Heart left ventricle (tissue), 16 donors: Measurements from ENCODE around the gene MACIR. TPM values are rescaled to one million over a fixed set of nuclear protein-coding genes. Genes with fewer than 3 reads are reported as not detected.

Experiments used
- ATAC-seq, 4 donors: fragments of 200-7000 bp; cut with Tn5 transposase; one replicate each; pipeline ENCODE4 v1.9.1; 2020 to 2022; ENCODE audit warnings: moderate library complexity in 4 of 4, mild to moderate bottlenecking in 3 of 4, moderate number of reproducible peaks in 1 of 4
- DNase-seq, 5 donors: peaks; one replicate each; pipeline ENCODE4 v3.0.0-alpha.2; 2020
- H3K27ac ChIP-seq, 12 donors: fragments of 200-600 bp; sonication (generic) in 4 of 12; one replicate each; pipeline versions ENCODE4 v1.5.0 to v1.8.0; 2016 to 2022; ENCODE audit warnings: mild to moderate bottlenecking in 2 of 12
- H3K27me3 ChIP-seq, 9 donors: fragments of 200-600 bp; sonication (generic) in 2 of 9; one replicate each; pipeline versions ENCODE4 v1.5.1 to v1.8.0; 2016 to 2022; ENCODE audit warnings: mild to moderate bottlenecking in 3 of 9
- H3K36me3 ChIP-seq, 9 donors: fragments of 200-600 bp; sonication (generic) in 2 of 9; one replicate each; pipeline versions ENCODE4 v1.5.0 to v1.8.0; 2018 to 2022; ENCODE audit warnings: mild to moderate bottlenecking in 2 of 9
- H3K4me1 ChIP-seq, 12 donors: fragments of 200-600 bp; sonication (generic) in 4 of 12; one replicate each; pipeline versions ENCODE4 v1.5.0 to v1.8.0; 2016 to 2022; ENCODE audit warnings: mild to moderate bottlenecking in 3 of 12
- H3K4me3 ChIP-seq, 12 donors: fragments of 200-600 bp; sonication (generic) in 4 of 12; one replicate each; pipeline versions ENCODE4 v1.5.0 to v1.8.0; 2017 to 2022; ENCODE audit warnings: mild to moderate bottlenecking in 9 of 12, moderate library complexity in 4 of 12
- H3K9me3 ChIP-seq, 12 donors: fragments of 200-600 bp; sonication (generic) in 4 of 12; one replicate each; pipeline versions ENCODE4 v1.5.0 to v1.8.0; 2016 to 2022; ENCODE audit warnings: mild to moderate bottlenecking in 1 of 12
- CTCF ChIP-seq, 12 donors: fragments of 200-600 bp; sonication (generic) in 4 of 12; IDR thresholded peaks; one replicate each; pipeline versions ENCODE4 v1.5.0 to v1.8.0; 2018 to 2022; ENCODE audit warnings: antibody characterized with exemption in 12 of 12, mild to moderate bottlenecking in 5 of 12
- POLR2A ChIP-seq, 2 donors: fragments of 450-650 bp; IDR thresholded peaks; one replicate each; pipeline ENCODE4 v1.6.1; 2017; ENCODE audit warnings: antibody characterized with exemption in 2 of 2, mild to moderate bottlenecking in 2 of 2, moderate library complexity in 2 of 2
- WGBS, 4 donors: extraction: QIAGEN DNeasy Blood & Tissue Kit in 2 of 4; methylation state at CpG; one replicate each; pipeline versions ENCODE4 v1.1.5 to v1.1.7; 2013 to 2018; 5-methylcytosine and 5-hydroxymethylcytosine counted together
- intact Hi-C, 10 donors: fragments of 100-400 bp; cut with DNase I; formaldehyde crosslinking; loops; one replicate each; pipeline versions ENCODE4 v1.11.1 to v1.14.2; 2022
- polyA plus RNA-seq, 2 donors: library from polyadenylated mRNA; stranded (reverse); fragments of 200-250 nt; gene quantifications; one replicate each; pipeline ENCODE4 v1.2.3, GENCODE V29; 2013
- total RNA-seq, 9 donors: library from RNA; depleted of rRNA in 2 of 9; stranded (reverse); fragments of >200 nt in 2 of 9; fragmentation: NEBNext Ultra II Directional in 3 of 9; extraction: Animal tissue kit (Norgen Biotek cat#: 25700) in 3 of 9; gene quantifications; one replicate each; pipeline versions ENCODE4 v1.1.0 to v1.2.4, GENCODE V29; 2016 to 2023
- donor health status: ischemic (EF 13 %, LVEDD 7.1; RV severe dilation, severe dysfunction).
- donor health status: healthy with polysubstance abuse.
- donor health status: DM: no; HTN: yes; CAD: no.
- donor health status: DM: no; HTN: no; CAD: no.
- donor health status: ischemic (EF 25% LVEDD 6.9; RV normal size, moderate dysfunction).
- donor health status: ischemic (EF 25% LVEDD 5.7; RV mildly dilated, moderate dysfunction).
- donor health status: healthy.
- donor health status: DM: yes; HTN: yes; CAD: no.
- donor health status: ischemic (EF 35%, LVEDD 5.7; RV mildly dilated, moderate dysfunction).
- donor health status: nonischemic (EF 11% LVEDD 7.7; RV severe dilation, severe dysfunction).
- donor health status: DM: yes; HTN: yes; CAD: no.
- donor health status: PGD.
- donor health status: ischemic (EF 29% LVEDD 5.4; RV normal size, mild dysfunction).
- donor health status: nonischemic (EF 23%, LVEDD 6.1; RV moderate dilation, normal function).

The MACIR gene
- total and polyA plus RNA-seq, 11 donors = 2.7 to 6.0 (median 4.5) TPM

- DNase-seq (no peak), ATAC-seq (no peak)
- H3K9me3 ChIP-seq = no peaks in the 10 kb centered on the region
- TF ChIP-seq POLR2A (IDR thresholded peaks at IDR 0.05) (no peak), CTCF (IDR thresholded peaks at IDR 0.05) (no peak)
- WGBS, 4 donors = 51 to 66% (median 59%) methylated on average over 1 of the region's 1 CpG
- no peaks in the 10 kb centered on the region for H3K4me1 ChIP-seq
- intact Hi-C loops = no loop called here
- no peaks in the 10 kb centered on the region for H3K36me3 ChIP-seq
- no peaks in the 10 kb centered on the region for H3K27me3 ChIP-seq
- H3K27ac ChIP-seq = no peak overlapping the region
- no peak overlapping the region for H3K4me3 ChIP-seq
These were observed 39.6 kb downstream of the MACIR start for GRCh38 chr5:103298117-103298516.

- no peak overlapping the region for H3K4me3 ChIP-seq
- H3K27ac ChIP-seq = no peak overlapping the region
- H3K9me3 ChIP-seq = no peaks in the 10 kb centered on the region
- 71 to 77% (median 71%) methylated on average over 4 of the region's 4 CpGs for WGBS, 4 donors
- no peaks in the 10 kb centered on the region for H3K27me3 ChIP-seq
- H3K36me3 ChIP-seq = no peaks in the 10 kb centered on the region
- no peaks in the 10 kb centered on the region for H3K4me1 ChIP-seq
- intact Hi-C loops = no loop called here
- no peak for DNase-seq
- TF ChIP-seq CTCF (IDR thresholded peaks at IDR 0.05) = no peak
- TF ChIP-seq POLR2A (IDR thresholded peaks at IDR 0.05) = no peak
- no peak for ATAC-seq
These were observed 40.1 kb downstream of the MACIR start for GRCh38 chr5:103298607-103299188.

GRCh38 chr5:103305809-103306208 lies 47.2 kb downstream of the MACIR start:
- ATAC-seq = no peak
- 53 to 64% (median 63%) methylated on average over 4 of the region's 4 CpGs for WGBS, 4 donors

DNA sequence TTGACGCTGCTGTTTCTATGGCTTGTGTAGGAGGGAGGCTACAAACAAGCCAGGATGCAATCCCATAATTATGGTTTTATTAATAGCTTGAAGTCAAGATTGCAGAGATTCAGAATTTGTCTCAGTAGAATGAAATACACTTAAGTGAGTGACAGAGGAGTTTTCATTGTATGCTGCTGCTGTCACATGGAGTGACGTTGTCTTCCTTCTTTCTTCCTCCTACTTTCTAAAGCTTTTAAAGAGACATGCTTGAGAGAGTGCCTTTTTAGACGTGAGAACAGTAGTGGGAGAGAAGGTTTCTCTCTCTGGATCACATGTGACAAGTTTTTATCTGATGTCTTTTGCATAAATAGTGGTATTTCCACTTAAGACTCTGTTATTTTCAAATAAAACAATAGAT lies 48.9 kb downstream of the MACIR start:
- intact Hi-C loops = no loop called here
- TF ChIP-seq POLR2A (IDR thresholded peaks at IDR 0.05) (no peak), CTCF (IDR thresholded peaks at IDR 0.05) (no peak)
- no peaks in the 10 kb centered on the region for H3K36me3 ChIP-seq
- H3K4me1 ChIP-seq = no peaks in the 10 kb centered on the region
- no peaks in the 10 kb centered on the region for H3K27me3 ChIP-seq
- ATAC-seq (no peak), DNase-seq (no peak)
- peaks cover 0 to 4% (median 0%) of the 10 kb centered on the region in 12 donors for H3K9me3 ChIP-seq
- WGBS, 4 donors = 57 to 65% (median 64%) methylated on average over 3 of the region's 3 CpGs
- H3K27ac ChIP-seq = no peak overlapping the region
- no peak overlapping the region for H3K4me3 ChIP-seq

More at GRCh38 chr5:103305809-103306208, 47.2 kb downstream of the MACIR start:
- intact Hi-C loops = no loop called here
- Histone ChIP-seq H3K27me3 (no peaks in the 10 kb centered on the region), H3K9me3 (peaks cover 0 to 4% (median 0%) of the 10 kb centered on the region in 12 donors), H3K4me3 (no peak overlapping the region), H3K27ac (no peak overlapping the region), H3K4me1 (no peaks in the 10 kb centered on the region), H3K36me3 (no peaks in the 10 kb centered on the region)
- DNase-seq = no peak
- TF ChIP-seq POLR2A (IDR thresholded peaks at IDR 0.05) (no peak), CTCF (IDR thresholded peaks at IDR 0.05) (no peak)
